Breast epithelium (tissue), 3 donors: ENCODE results near the gene NME2.

Source experiments
- CTCF ChIP-seq, 3 donors: fragments of 450-650 bp; IDR thresholded peaks; one replicate each; pipeline ENCODE4 v1.5.1; 2016 to 2017; ENCODE audit warnings: antibody characterized with exemption in 3 of 3, mild to moderate bottlenecking in 3 of 3, moderate library complexity in 3 of 3
- POLR2AphosphoS5 ChIP-seq, 3 donors: sonication (generic); formaldehyde crosslinking; IDR thresholded peaks; one replicate each; pipeline ENCODE4 v1.6.1; 2017; ENCODE audit warnings: antibody characterized with exemption in 3 of 3

GRCh38 chr17:51124640-51125503 lies 41.3 kb upstream of the NME2 start:
- TF ChIP-seq POLR2AphosphoS5 (IDR thresholded peaks at IDR 0.05) (no peak), CTCF (IDR thresholded peaks at IDR 0.05) (no peak)
